ENCODE measurements around the gene COL5A1.

- TF ChIP-seq POLR2A (IDR thresholded peaks at IDR 0.05) (no peak), CTCF (IDR thresholded peaks at IDR 0.05) (no peak)
Observed at GRCh38 chr9:134783699-134784039, 142.1 kb downstream of the COL5A1 start.
